Neuronal stem cell (in vitro differentiated cells): ENCODE measurements around the gene PRR7.

ENCODE experiments used
- DNase-seq: peaks from one replicate; pipeline ENCODE4 v3.0.0-alpha.2; 2013; ENCODE audit warnings: low spot score
- H2AFZ ChIP-seq: one replicate; pipeline ENCODE4 v1.6.1; 2013; ENCODE audit warnings: mild to moderate bottlenecking, low read length, inconsistent platforms
- H2AK5ac ChIP-seq: 2 replicates; pipeline ENCODE4 v1.6.1; 2013; ENCODE audit warnings: low read depth, mild to moderate bottlenecking, inconsistent platforms, low read length, moderate library complexity, mixed read lengths
- H2BK120ac ChIP-seq: 2 replicates; pipeline ENCODE4 v1.6.1; 2013; ENCODE audit warnings: low read depth, mild to moderate bottlenecking, inconsistent platforms, low read length, moderate library complexity, mixed read lengths
- H2BK12ac ChIP-seq: one replicate; pipeline ENCODE4 v1.6.1; 2013; ENCODE audit warnings: low read length, inconsistent platforms
- H2BK15ac ChIP-seq: 2 replicates; pipeline ENCODE4 v1.6.1; 2013; ENCODE audit warnings: mild to moderate bottlenecking, low read length, inconsistent platforms, mixed read lengths
- H2BK5ac ChIP-seq: one replicate; pipeline ENCODE4 v1.6.1; 2013; ENCODE audit warnings: inconsistent platforms, mild to moderate bottlenecking, low read length, moderate library complexity
- H3K14ac ChIP-seq: one replicate; pipeline ENCODE4 v1.6.1; 2013; ENCODE audit warnings: low read length, inconsistent platforms
- H3K18ac ChIP-seq: 2 replicates; pipeline ENCODE4 v1.6.1; 2013; ENCODE audit warnings: low read length, inconsistent platforms
- H3K23ac ChIP-seq: 2 replicates; pipeline ENCODE4 v1.6.1; 2013; ENCODE audit warnings: low read depth, mild to moderate bottlenecking, mixed read lengths, low read length, inconsistent platforms; ENCODE audit not compliant: poor library complexity
- H3K27ac ChIP-seq: replicated peaks from 3 replicates; pipeline ENCODE4 v1.5.1; 2013; ENCODE audit warnings: low read length, inconsistent platforms
- H3K27me3 ChIP-seq, 3 experiments: 2 replicates each; pipeline ENCODE4 v1.6.1; 2013; ENCODE audit warnings: low read length in 3 of 3, mild to moderate bottlenecking in 2 of 3, inconsistent platforms in 1 of 3, low read depth in 1 of 3, mixed read lengths in 1 of 3, moderate library complexity in 1 of 3; ENCODE audit not compliant: control insufficient read depth in 3 of 3, insufficient read depth in 3 of 3
- H3K36me3 ChIP-seq, 2 donors: replicated peaks in 1 of 2; 2 replicates each; pipeline ENCODE4 v1.6.1; 2013; ENCODE audit warnings: low read length in 2 of 2; ENCODE audit not compliant: control insufficient read depth in 2 of 2, insufficient read depth in 2 of 2
- H3K4ac ChIP-seq: 2 replicates; pipeline ENCODE4 v1.6.1; 2013; ENCODE audit warnings: inconsistent platforms, mild to moderate bottlenecking, low read length, moderate library complexity
- H3K4me1 ChIP-seq, 2 donors: 1 replicate in 1 of 2; 2 replicates in 1 of 2; pipeline ENCODE4 v1.6.1; 2013; ENCODE audit warnings: low read length in 2 of 2, low read depth in 1 of 2; ENCODE audit not compliant: control insufficient read depth in 2 of 2, insufficient read depth in 1 of 2
- H3K4me2 ChIP-seq: one replicate; pipeline ENCODE4 v1.6.1; 2013; ENCODE audit warnings: mild to moderate bottlenecking, low read length, inconsistent platforms; ENCODE audit not compliant: insufficient read depth, poor library complexity, severe bottlenecking
- H3K4me3 ChIP-seq, 2 donors: 2 replicates each; pipeline ENCODE4 v1.5.1; 2013; ENCODE audit warnings: low read length in 2 of 2, mild to moderate bottlenecking in 2 of 2, inconsistent platforms in 1 of 2, moderate library complexity in 1 of 2
- H3K79me1 ChIP-seq: one replicate; pipeline ENCODE4 v1.6.1; 2013; ENCODE audit warnings: low read depth, mild to moderate bottlenecking, inconsistent platforms, low read length, moderate library complexity
- H3K9ac ChIP-seq: one replicate; pipeline ENCODE4 v1.6.1; 2013; ENCODE audit warnings: mild to moderate bottlenecking, low read depth, low read length, inconsistent platforms; ENCODE audit not compliant: poor library complexity
- H3K9me3 ChIP-seq, 2 donors: replicated peaks in 1 of 2; 2 replicates each; pipeline versions ENCODE3 to v1.6.1; 2013; ENCODE audit warnings: low read length in 2 of 2, mild to moderate bottlenecking in 2 of 2, inconsistent platforms in 1 of 2, low read depth in 1 of 2, mixed read lengths in 1 of 2, moderate library complexity in 1 of 2; ENCODE audit not compliant: control insufficient read depth in 2 of 2, insufficient read depth in 1 of 2
- H4K8ac ChIP-seq: one replicate; pipeline ENCODE4 v1.6.1; 2013; ENCODE audit warnings: low read depth, mild to moderate bottlenecking, inconsistent platforms, low read length, moderate library complexity
- H4K91ac ChIP-seq: one replicate; pipeline ENCODE4 v1.6.1; 2013; ENCODE audit warnings: low read length, low read depth, mild to moderate bottlenecking, inconsistent platforms; ENCODE audit not compliant: poor library complexity
- WGBS, 2 donors: extraction: QIAGEN DNeasy Blood & Tissue Kit; methylation state at CpG; one replicate each; pipeline ENCODE4 v1.1.7; 2013; ENCODE audit warnings: missing lambda C conversion rate in 2 of 2, mixed read lengths in 1 of 2; ENCODE audit not compliant: insufficient read length in 2 of 2, insufficient replicate concordance in 1 of 2; ENCODE audit errors: extremely low coverage in 2 of 2; 5-methylcytosine and 5-hydroxymethylcytosine counted together

Gene PRR7

GRCh38 chr5:177444106-177445051 lies 2.2 kb upstream of the PRR7 start:
- Histone ChIP-seq H3K27ac (no peak overlapping the region), H3K9me3 (no peaks in the 10 kb centered on the region), H3K4me2 (no peak overlapping the region), H2BK5ac (no peak overlapping the region), H3K23ac (peak overlapping the region; percentile 83), H2AK5ac (peak overlapping the region; percentile 68), H3K36me3 (peaks cover 4 to 39% of the 10 kb centered on the region in 2 donors), H3K9ac (no peak overlapping the region), H2AFZ (no peak overlapping the region), H2BK120ac (no peak overlapping the region), H2BK12ac (no peak overlapping the region), H4K91ac (no peak overlapping the region), H3K4me1 (peaks cover 21 to 25% of the 10 kb centered on the region in 2 donors), H3K79me1 (no peaks in the 10 kb centered on the region), H3K4me3 (no peak overlapping the region), H4K8ac (no peak overlapping the region), H3K18ac (peak overlapping the region; percentile 35), H3K4ac (no peak overlapping the region), H3K27me3 (no peaks in the 10 kb centered on the region), H3K14ac (no peak overlapping the region), H2BK15ac (no peak overlapping the region)
- DNase-seq, result no peak
- WGBS, 2 donors, result no CpG with 5 or more reads among the region's 7 CpGs

- Histone ChIP-seq H3K14ac (no peak overlapping the region), H4K91ac (no peak overlapping the region), H3K18ac (no peak overlapping the region), H3K23ac (no peak overlapping the region), H3K9me3 (no peaks in the 10 kb centered on the region), H3K27me3 (no peaks in the 10 kb centered on the region), H2BK12ac (no peak overlapping the region), H2AK5ac (no peak overlapping the region), H3K4ac (no peak overlapping the region), H3K4me3 (no peak overlapping the region), H3K27ac (no peak overlapping the region), H2AFZ (no peak overlapping the region), H3K79me1 (no peaks in the 10 kb centered on the region), H3K36me3 (peaks cover 2 to 32% of the 10 kb centered on the region in 2 donors), H3K4me1 (peaks cover 27 to 30% of the 10 kb centered on the region in 2 donors), H2BK5ac (no peak overlapping the region), H3K4me2 (no peak overlapping the region), H3K9ac (peak overlapping the region; percentile 65), H2BK120ac (no peak overlapping the region), H2BK15ac (no peak overlapping the region), H4K8ac (no peak overlapping the region)
- DNase-seq, result no peak
- no CpG with 5 or more reads among the region's 10 CpGs for WGBS, 2 donors
Measured at GRCh38 chr5:177445052-177445916, 1.3 kb upstream of the PRR7 start.

GRCh38 chr5:177445917-177446199 lies 756 bp upstream of the PRR7 start:
- no peaks in the 10 kb centered on the region for H3K27me3 ChIP-seq
- peak overlapping the region; percentile 90 for H2AFZ ChIP-seq
- H3K18ac ChIP-seq, result peak overlapping the region; percentile 99
- no peak overlapping the region for H2BK5ac ChIP-seq
- H3K36me3 ChIP-seq, result peaks cover 2 to 27% of the 10 kb centered on the region in 2 donors
- peak overlapping the region; percentile 44 for H2BK120ac ChIP-seq
- H3K9ac ChIP-seq, result peak overlapping the region; percentile 92
- H3K4me3 ChIP-seq, result peak overlapping the region; percentile 76 to 84
- peak overlapping the region; percentile 71 for H3K4ac ChIP-seq
- H3K4me2 ChIP-seq, result peak overlapping the region; percentile 78
- no peak overlapping the region for H4K91ac ChIP-seq
- peak overlapping the region; percentile 52 for H2BK15ac ChIP-seq
- peak overlapping the region; percentile 96 for H2AK5ac ChIP-seq
- no peak overlapping the region for H4K8ac ChIP-seq
- peaks cover 27 to 30% of the 10 kb centered on the region in 2 donors for H3K4me1 ChIP-seq
- H3K14ac ChIP-seq, result peak overlapping the region; percentile 87
- H3K79me1 ChIP-seq, result no peaks in the 10 kb centered on the region
- peak overlapping the region; percentile 94 for H3K23ac ChIP-seq
- H2BK12ac ChIP-seq, result no peak overlapping the region
- H3K9me3 ChIP-seq, result no peaks in the 10 kb centered on the region
- no CpG with 5 or more reads among the region's 8 CpGs for WGBS, 2 donors
- peak overlapping the region; percentile 89 for H3K27ac ChIP-seq
- no peak for DNase-seq
